Tibial artery (tissue), 4 donors: ENCODE data around the gene ESF1.
A peak's percentile ranks its signal among the peaks of the same experiment; 100 is the strongest.

ENCODE experiments used
- DNase-seq, 2 donors: peaks; one replicate each; pipeline ENCODE4 v3.0.0-alpha.2; 2019
- H3K27ac ChIP-seq, 2 donors: fragments of 200-600 bp; sonication (generic) in 1 of 2; 1 replicate in 1 of 2; 2 replicates in 1 of 2; pipeline ENCODE4 v1.5.1; 2018 to 2019; ENCODE audit warnings: mild to moderate bottlenecking in 1 of 2
- H3K27me3 ChIP-seq, 2 donors: fragments of 200-600 bp; sonication (generic) in 1 of 2; one replicate each; pipeline versions ENCODE4 v1.5.1 to v1.6.0; 2016 to 2019
- H3K36me3 ChIP-seq, 3 donors: fragments of 200-600 bp; sonication (generic) in 2 of 3; one replicate each; pipeline ENCODE4 v1.5.1; 2016 to 2019; ENCODE audit warnings: mild to moderate bottlenecking in 2 of 3
- H3K4me1 ChIP-seq, 4 donors: fragments of 200-600 bp; sonication (generic) in 2 of 4; 1 replicate in 3 of 4; 2 replicates in 1 of 4; pipeline ENCODE4 v1.5.1; 2016 to 2019
- H3K4me3 ChIP-seq, 2 donors: fragments of 200-600 bp; sonication (generic) in 1 of 2; 1 replicate in 1 of 2; 2 replicates in 1 of 2; pipeline ENCODE4 v1.5.1; 2018 to 2019; ENCODE audit warnings: mild to moderate bottlenecking in 2 of 2
- H3K9me3 ChIP-seq, 3 donors: fragments of 200-600 bp; sonication (generic) in 1 of 3; one replicate each; pipeline ENCODE4 v1.5.1; 2016 to 2019
- intact Hi-C: fragments of 100-400 bp; cut with DNase I; formaldehyde crosslinking; loops from one replicate; pipeline ENCODE4 v1.15.0; 2023; ENCODE audit warnings: low total_unique reads
- TF ChIP-seq, protein P1 (sequence below), 2 experiments: fragments of 200-600 bp in 1 of 2; fragments of 450-650 bp in 1 of 2; IDR thresholded peaks; one replicate each; pipeline ENCODE4 v1.5.1; 2017 to 2019; ENCODE audit warnings: antibody characterized with exemption in 2 of 2, mild to moderate bottlenecking in 1 of 2, moderate library complexity in 1 of 2

ESF1 gene

DNA sequence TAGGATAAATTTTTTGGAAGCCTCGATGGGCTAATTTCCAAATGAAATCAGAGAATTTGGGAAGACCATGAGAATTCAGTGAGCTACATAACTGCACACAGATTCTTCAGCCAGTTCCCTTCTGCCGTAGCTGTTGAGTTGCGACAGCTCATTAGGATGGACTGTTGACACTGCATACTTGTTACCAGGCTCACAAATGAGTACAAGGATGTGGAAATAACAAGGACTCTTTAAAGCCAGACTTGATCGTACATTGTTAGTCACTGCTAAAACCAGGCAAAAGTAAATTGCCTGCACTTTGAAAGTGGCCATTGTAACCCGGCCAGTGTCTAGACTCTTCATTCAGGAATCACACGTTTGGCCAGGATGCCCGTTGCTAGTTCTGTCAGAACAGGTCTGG is 37.2 kb upstream of the ESF1 start:
- Histone ChIP-seq H3K4me3 (no peak overlapping the region), H3K36me3 (peaks cover 0 to 15% (median 13%) of the 10 kb centered on the region in 3 donors), H3K27ac (no peak overlapping the region), H3K9me3 (no peaks in the 10 kb centered on the region), H3K27me3 (no peaks in the 10 kb centered on the region), H3K4me1 (no peaks in the 10 kb centered on the region)
- no peak for DNase-seq
- intact Hi-C loops: loop anchor here (10.0 kb wide), 1 partner anchor 133 kb away; no protein-coding TSS in a partner anchor
- TF ChIP-seq, protein P1, sequence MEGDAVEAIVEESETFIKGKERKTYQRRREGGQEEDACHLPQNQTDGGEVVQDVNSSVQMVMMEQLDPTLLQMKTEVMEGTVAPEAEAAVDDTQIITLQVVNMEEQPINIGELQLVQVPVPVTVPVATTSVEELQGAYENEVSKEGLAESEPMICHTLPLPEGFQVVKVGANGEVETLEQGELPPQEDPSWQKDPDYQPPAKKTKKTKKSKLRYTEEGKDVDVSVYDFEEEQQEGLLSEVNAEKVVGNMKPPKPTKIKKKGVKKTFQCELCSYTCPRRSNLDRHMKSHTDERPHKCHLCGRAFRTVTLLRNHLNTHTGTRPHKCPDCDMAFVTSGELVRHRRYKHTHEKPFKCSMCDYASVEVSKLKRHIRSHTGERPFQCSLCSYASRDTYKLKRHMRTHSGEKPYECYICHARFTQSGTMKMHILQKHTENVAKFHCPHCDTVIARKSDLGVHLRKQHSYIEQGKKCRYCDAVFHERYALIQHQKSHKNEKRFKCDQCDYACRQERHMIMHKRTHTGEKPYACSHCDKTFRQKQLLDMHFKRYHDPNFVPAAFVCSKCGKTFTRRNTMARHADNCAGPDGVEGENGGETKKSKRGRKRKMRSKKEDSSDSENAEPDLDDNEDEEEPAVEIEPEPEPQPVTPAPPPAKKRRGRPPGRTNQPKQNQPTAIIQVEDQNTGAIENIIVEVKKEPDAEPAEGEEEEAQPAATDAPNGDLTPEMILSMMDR (IDR thresholded peaks at IDR 0.05): no peak

DNA sequence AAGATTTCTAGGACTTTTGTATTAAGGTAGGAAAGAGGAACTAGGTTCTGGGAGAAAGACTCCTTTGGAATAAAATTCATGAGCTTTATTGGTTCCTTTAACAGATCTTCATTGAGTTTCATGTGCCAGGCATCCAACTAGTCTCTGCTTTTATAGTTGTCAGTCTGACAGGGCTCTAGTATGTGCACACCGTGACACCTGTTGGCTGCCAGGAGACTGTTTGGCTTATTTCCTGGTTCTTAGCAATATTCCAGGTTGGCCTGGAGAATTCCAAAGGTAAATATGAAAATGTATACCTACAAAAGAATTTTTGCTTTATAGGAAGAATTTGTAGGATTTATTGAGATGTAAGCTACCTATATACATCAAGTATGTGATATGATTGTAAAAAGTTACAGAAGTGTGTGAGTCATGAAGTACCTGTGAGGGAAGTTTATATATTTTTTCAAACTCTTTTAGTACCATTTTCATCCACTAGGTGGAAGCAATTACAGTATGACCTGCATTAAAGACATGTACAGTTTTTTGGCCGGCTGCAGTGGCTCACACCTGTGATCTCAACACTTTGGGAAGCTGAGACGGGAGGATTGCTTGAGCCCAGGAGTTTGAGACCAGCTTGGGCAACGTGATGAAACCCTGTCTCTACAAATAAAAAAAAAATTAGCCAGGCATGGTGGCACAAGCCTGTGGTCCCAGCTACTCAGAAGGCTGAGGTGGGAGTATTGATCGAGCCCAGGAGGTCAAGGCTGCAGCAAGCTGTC is 35.3 kb upstream of the ESF1 start:
- H3K27me3 ChIP-seq: no peaks in the 10 kb centered on the region
- H3K9me3 ChIP-seq: no peaks in the 10 kb centered on the region
- TF ChIP-seq, protein P1 (IDR thresholded peaks at IDR 0.05): peak; percentile 65 to 82
- intact Hi-C loops: loop anchor here (2.0 to 10.0 kb wide), 2 partner anchors 135 to 235 kb away; no protein-coding TSS in a partner anchor
- H3K36me3 ChIP-seq: peaks cover 4 to 30% (median 26%) of the 10 kb centered on the region in 3 donors
- H3K27ac ChIP-seq: no peak overlapping the region
- no peak overlapping the region for H3K4me3 ChIP-seq
- DNase-seq: no peak
- no peaks in the 10 kb centered on the region for H3K4me1 ChIP-seq

DNA sequence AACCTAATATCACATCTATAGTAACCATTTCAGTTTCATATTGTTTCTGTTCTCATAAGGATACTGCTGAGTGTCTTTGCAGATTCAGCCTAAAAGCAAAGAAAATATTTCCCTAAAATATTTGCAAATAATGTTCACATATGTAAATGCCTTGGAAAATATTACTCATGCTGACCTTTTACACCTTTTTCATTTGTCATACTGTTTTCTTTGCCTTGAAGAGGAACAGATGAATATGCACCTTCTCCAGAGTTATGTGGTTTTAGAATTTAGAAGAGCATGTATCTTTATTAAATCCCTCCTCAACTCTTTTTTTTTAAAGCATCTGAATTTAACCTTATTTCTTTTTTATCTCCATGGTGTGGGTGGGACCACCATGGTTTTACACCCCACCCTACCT is 32.6 kb upstream of the ESF1 start:
- H3K27me3 ChIP-seq: no peaks in the 10 kb centered on the region
- DNase-seq: no peak
- H3K36me3 ChIP-seq: peaks cover 28 to 53% (median 53%) of the 10 kb centered on the region in 3 donors
- H3K9me3 ChIP-seq: no peaks in the 10 kb centered on the region
- H3K4me3 ChIP-seq: no peak overlapping the region
- TF ChIP-seq, protein P1 (IDR thresholded peaks at IDR 0.05): no peak
- H3K4me1 ChIP-seq: no peaks in the 10 kb centered on the region
- intact Hi-C loops: no loop called here
- H3K27ac ChIP-seq: no peak overlapping the region

DNA sequence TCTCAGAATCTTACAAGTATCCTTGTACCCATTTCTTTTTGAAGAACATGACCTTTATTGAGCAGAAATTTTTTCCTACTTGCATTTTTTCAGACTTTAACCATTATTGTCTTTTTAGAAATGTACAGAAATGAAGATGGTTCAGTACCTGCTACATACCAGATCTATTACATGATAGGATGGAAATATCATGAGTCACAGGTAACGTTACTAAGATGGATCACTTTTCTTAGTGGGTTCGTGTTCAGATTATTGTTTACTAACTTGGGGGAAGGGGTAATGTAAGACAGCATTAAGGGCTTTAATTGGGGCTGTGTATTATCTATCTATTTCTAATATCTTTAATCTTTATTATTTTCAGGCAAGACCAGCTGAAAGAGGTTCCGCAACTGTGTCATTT is 32.0 kb upstream of the ESF1 start:
- Histone ChIP-seq H3K9me3 (no peaks in the 10 kb centered on the region), H3K27me3 (no peaks in the 10 kb centered on the region), H3K36me3 (peaks cover 33 to 59% (median 59%) of the 10 kb centered on the region in 3 donors), H3K27ac (no peak overlapping the region), H3K4me3 (no peak overlapping the region), H3K4me1 (no peaks in the 10 kb centered on the region)
- intact Hi-C loops: no loop called here
- TF ChIP-seq, protein P1 (IDR thresholded peaks at IDR 0.05): no peak
- DNase-seq: no peak

DNA sequence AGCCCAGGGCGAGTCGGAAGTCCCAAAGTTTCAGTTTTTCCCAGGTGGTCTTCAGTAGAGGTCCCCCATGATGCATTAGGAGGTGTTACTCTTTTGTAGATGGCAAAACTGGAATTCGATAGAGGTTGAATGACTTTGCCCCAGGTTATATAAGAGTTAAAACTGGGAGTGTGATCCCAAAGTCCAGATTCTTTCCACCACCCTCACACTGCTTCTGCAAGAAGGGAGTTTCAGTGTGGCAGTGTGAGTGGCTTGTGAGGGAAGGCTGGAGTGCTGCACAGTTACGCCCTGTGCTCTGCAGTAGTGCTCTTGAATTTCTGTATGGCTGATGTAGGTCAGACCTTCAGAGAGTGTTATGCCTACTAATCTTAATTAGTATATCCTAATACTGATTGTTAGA is 30.0 kb upstream of the ESF1 start:
- TF ChIP-seq, protein P1 (IDR thresholded peaks at IDR 0.05): no peak
- Histone ChIP-seq H3K4me3 (no peak overlapping the region), H3K27ac (no peak overlapping the region)

More for the DNA sequence above, 30.0 kb upstream of the ESF1 start:
- no peak for DNase-seq
- Histone ChIP-seq H3K36me3 (peaks cover 53 to 80% (median 80%) of the 10 kb centered on the region in 3 donors), H3K4me1 (no peaks in the 10 kb centered on the region), H3K9me3 (no peaks in the 10 kb centered on the region), H3K27me3 (no peaks in the 10 kb centered on the region)
- intact Hi-C loops: no loop called here
